CD4-positive, alpha-beta T cell (primary cell): ENCODE data around the gene ATXN1. TPM values are rescaled to one million over a fixed set of nuclear protein-coding genes. Genes with fewer than 3 reads are reported as not detected.

Experiments used
- ATAC-seq: fragments of 200-7000 bp; cut with Tn5 transposase; one replicate; pipeline ENCODE4 v1.10.0; 2022; ENCODE audit warnings: mild to moderate bottlenecking; ENCODE audit not compliant: poor library complexity
- CTCF ChIA-PET: fragments of 350-600 bp; sonication (Branson Sonifier 250); formaldehyde crosslinking; loops from one replicate; lab custom pipeline; 2021; ENCODE audit warnings: antibody characterized with exemption, inconsistent platforms; lab: Charles Lee
- POLR2A ChIA-PET: fragments of 350-600 bp; sonication (Branson Sonifier 250); formaldehyde crosslinking; loops from one replicate; lab custom pipeline; 2021; ENCODE audit warnings: antibody characterized with exemption, inconsistent platforms; lab: Charles Lee
- DNase-seq, 14 experiments: peaks; one replicate each; pipeline ENCODE4 v3.0.0-alpha.2; 2013 to 2020; ENCODE audit warnings: mixed read lengths in 2 of 14
- H3K27ac ChIP-seq, 2 donors: one replicate each; pipeline versions ENCODE4 v1.5.1 to v1.7.0; 2013; ENCODE audit warnings: low read length in 2 of 2, low read depth in 1 of 2, mild to moderate bottlenecking in 1 of 2
- H3K27me3 ChIP-seq, 2 experiments: 1 replicate in 1 of 2; 2 replicates in 1 of 2; pipeline versions ENCODE4 v1.6.1 to v1.7.0; 2013; ENCODE audit warnings: low read length in 2 of 2, control low read depth in 1 of 2, mild to moderate bottlenecking in 1 of 2, moderate library complexity in 1 of 2; ENCODE audit not compliant: insufficient read depth in 2 of 2, control insufficient read depth in 1 of 2
- H3K36me3 ChIP-seq: one replicate; pipeline ENCODE4 v1.6.1; 2013; ENCODE audit warnings: low read length, control low read depth; ENCODE audit not compliant: insufficient read depth
- H3K4me1 ChIP-seq: one replicate; pipeline ENCODE4 v1.6.1; 2013; ENCODE audit warnings: low read length, control low read depth; ENCODE audit not compliant: insufficient read depth
- H3K4me3 ChIP-seq: one replicate; pipeline ENCODE4 v1.5.1; 2013; ENCODE audit warnings: mild to moderate bottlenecking, low read length, moderate library complexity
- H3K9me3 ChIP-seq, 2 experiments: 1 replicate in 1 of 2; 2 replicates in 1 of 2; pipeline versions ENCODE4 v1.6.1 to v1.7.0; 2013; ENCODE audit warnings: low read length in 2 of 2, mild to moderate bottlenecking in 2 of 2, control low read depth in 1 of 2, moderate library complexity in 1 of 2; ENCODE audit not compliant: control insufficient read depth in 1 of 2, insufficient read depth in 1 of 2
- H3K27ac Mint-ChIP-seq: one replicate; pipeline ENCODE4 v1.8.0; 2020; ENCODE audit warnings: mixed read lengths
- H3K27me3 Mint-ChIP-seq: one replicate; pipeline ENCODE4 v1.8.0; 2021; ENCODE audit warnings: mixed read lengths
- H3K36me3 Mint-ChIP-seq: one replicate; pipeline ENCODE4 v1.8.0; 2021; ENCODE audit warnings: low read depth, mixed read lengths
- H3K4me1 Mint-ChIP-seq: one replicate; pipeline ENCODE4 v1.8.0; 2021; ENCODE audit warnings: low read depth, mixed read lengths
- H3K4me3 Mint-ChIP-seq: one replicate; pipeline ENCODE4 v1.8.0; 2020; ENCODE audit warnings: mild to moderate bottlenecking, mixed read lengths
- H3K9me3 Mint-ChIP-seq: one replicate; pipeline ENCODE4 v1.8.0; 2020; ENCODE audit warnings: mixed read lengths
- CTCF ChIP-seq: fragments of 200-600 bp; IDR thresholded peaks from one replicate; pipeline ENCODE4 v1.8.0; 2022; ENCODE audit warnings: antibody characterized with exemption, mild to moderate bottlenecking
- intact Hi-C, 2 experiments: fragments of 100-400 bp; cut with DNase I in 1 of 2; cut with micrococcal nuclease in 1 of 2; formaldehyde crosslinking; loops; one replicate each; pipeline versions ENCODE4 v1.15.1 to v1.9.0; 2023 to 2025; cut with DNase I, micrococcal nuclease
- total RNA-seq, 174 experiments: library from RNA in 2 of 174; stranded (reverse) in 2 of 174; gene quantifications; one replicate each; pipeline ENCODE4 v1.2.3 and lab custom pipeline; 2021 to 2026

The ATXN1 gene
- total RNA-seq, 2 experiments from 2014 or later, result 74.2 to 76.7 TPM

- DNase-seq, result no peak
- CTCF ChIA-PET, result no interaction called here
These were observed 399.4 kb downstream of the ATXN1 start for GRCh38 chr6:16361861-16362260.

GRCh38 chr6:16361121-16361520, 400.1 kb downstream of the ATXN1 start:
- Mint-ChIP-seq H3K4me3 (no peak overlapping the region), H3K36me3 (peaks cover 6% of the 10 kb centered on the region), H3K4me1 (no peaks in the 10 kb centered on the region), H3K27ac (no peak overlapping the region), H3K27me3 (no peaks in the 10 kb centered on the region), H3K9me3 (no peaks in the 10 kb centered on the region)
- H3K36me3 ChIP-seq, result peaks cover 3% of the 10 kb centered on the region
- H3K4me1 ChIP-seq, result no peaks in the 10 kb centered on the region
- H3K4me3 ChIP-seq, result no peak overlapping the region
- no peak for TF ChIP-seq CTCF
- ATAC-seq (no peak), DNase-seq (no peak)
- ChIA-PET CTCF (no interaction called here), POLR2A (no interaction called here)
- H3K27ac ChIP-seq, result no peak overlapping the region
- intact Hi-C loops, result no loop called here
- no peaks in the 10 kb centered on the region for H3K9me3 ChIP-seq
- H3K27me3 ChIP-seq, result no peaks in the 10 kb centered on the region

More at GRCh38 chr6:16361861-16362260, 399.4 kb downstream of the ATXN1 start:
- ATAC-seq, result no peak
- Mint-ChIP-seq H3K4me1 (no peaks in the 10 kb centered on the region), H3K4me3 (no peak overlapping the region), H3K9me3 (no peaks in the 10 kb centered on the region), H3K36me3 (peaks cover 6% of the 10 kb centered on the region), H3K27ac (no peak overlapping the region), H3K27me3 (no peaks in the 10 kb centered on the region)
- POLR2A ChIA-PET, result no interaction called here
- intact Hi-C loops, result no loop called here
- no peaks in the 10 kb centered on the region for H3K9me3 ChIP-seq
- peaks cover 3% of the 10 kb centered on the region for H3K36me3 ChIP-seq
- H3K4me1 ChIP-seq, result no peaks in the 10 kb centered on the region
- no peak for TF ChIP-seq CTCF
- H3K27me3 ChIP-seq, result no peaks in the 10 kb centered on the region
- no peak overlapping the region for H3K4me3 ChIP-seq
- H3K27ac ChIP-seq, result no peak overlapping the region

- peaks cover 6% of the 10 kb centered on the region for H3K36me3 Mint-ChIP-seq
- POLR2A ChIA-PET, result no interaction called here
- no peaks in the 10 kb centered on the region for H3K4me1 Mint-ChIP-seq
- Histone ChIP-seq H3K9me3 (no peaks in the 10 kb centered on the region), H3K27ac (no peak overlapping the region), H3K27me3 (no peaks in the 10 kb centered on the region), H3K36me3 (peaks cover 3% of the 10 kb centered on the region), H3K4me1 (no peaks in the 10 kb centered on the region), H3K4me3 (no peak overlapping the region)
- no peak for TF ChIP-seq CTCF
- no peaks in the 10 kb centered on the region for H3K9me3 Mint-ChIP-seq
- DNase-seq (no peak), ATAC-seq (no peak)
- intact Hi-C loops, result no loop called here
- CTCF ChIA-PET, result no interaction called here
- H3K27ac Mint-ChIP-seq, result no peak overlapping the region
- no peak overlapping the region for H3K4me3 Mint-ChIP-seq
- H3K27me3 Mint-ChIP-seq, result no peaks in the 10 kb centered on the region
These were observed 400.9 kb downstream of the ATXN1 start for GRCh38 chr6:16360365-16360764.
